Measurements from ENCODE around the gene PARK7. TPM values are rescaled to one million over a fixed set of nuclear protein-coding genes. Genes with fewer than 3 reads are reported as not detected.

PARK7 gene
- total RNA-seq, 4 donors from 2014 or later, result 161 to 216 (median 191) TPM

DNA sequence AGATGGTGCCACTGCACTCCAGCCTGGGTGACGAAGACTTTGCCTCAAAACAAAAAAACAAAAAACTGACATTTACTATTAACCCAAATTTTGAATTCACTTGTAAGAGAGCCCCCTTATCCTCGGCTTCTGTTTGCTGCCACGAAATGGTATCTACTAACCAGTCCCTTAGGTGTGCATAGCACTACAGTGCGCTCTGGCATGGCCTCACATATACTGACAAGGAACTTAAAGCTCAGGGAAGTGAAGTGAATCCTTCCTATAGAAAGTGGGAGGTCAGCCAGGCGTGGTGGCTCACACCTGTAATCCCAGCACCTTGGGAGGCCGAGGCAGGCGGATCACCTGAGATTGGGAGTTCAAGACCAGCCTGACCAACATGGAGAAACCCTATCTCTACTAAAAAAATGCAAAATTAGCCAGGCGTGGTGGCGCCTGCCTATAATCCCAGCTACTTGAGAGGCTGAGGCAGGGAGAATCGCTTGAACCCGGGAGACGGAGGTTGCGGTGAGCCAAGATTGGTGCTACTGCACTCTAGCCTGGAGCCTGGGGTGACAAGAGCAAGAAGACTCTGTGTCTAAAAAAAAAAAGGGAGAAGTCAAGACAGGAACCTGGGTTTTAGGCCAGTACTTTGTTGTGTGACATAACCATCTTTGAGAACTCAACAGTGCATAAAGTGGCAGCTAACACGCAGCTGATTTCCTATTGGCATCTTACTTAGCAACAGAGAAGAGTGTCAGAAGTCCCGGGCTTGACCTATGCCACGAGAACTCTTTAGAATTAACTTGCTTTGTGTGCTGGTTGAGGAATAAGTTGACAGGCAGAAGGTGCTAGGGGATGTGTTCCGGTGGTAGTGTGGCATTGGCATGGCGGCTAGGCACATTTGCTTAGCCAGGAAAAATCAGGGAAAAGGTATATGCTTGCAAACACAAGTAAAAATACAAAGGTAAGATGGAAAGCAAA, 47.8 kb downstream of the PARK7 start:
- no peak for DNase-seq (ENCODE audit: low spot score in 2 of 2)
- Histone ChIP-seq H3K27me3 (no peaks in the 10 kb centered on the region), H3K4me1 (peaks cover 0 to 24% (median 8%) of the 10 kb centered on the region in 4 donors), H3K36me3 (peaks cover 0 to 50% (median 0%) of the 10 kb centered on the region in 3 donors), H3K27ac (no peak overlapping the region), H3K9me3 (no peaks in the 10 kb centered on the region), H3K4me3 (no peak overlapping the region)
- 93 to 94% methylated on average over 18 of the region's 18 CpGs for WGBS, 2 donors
- TF ChIP-seq POLR2A (IDR thresholded peaks at IDR 0.05) (no peak), EP300 (IDR thresholded peaks at IDR 0.05) (no peak)
- TF ChIP-seq, protein P1, sequence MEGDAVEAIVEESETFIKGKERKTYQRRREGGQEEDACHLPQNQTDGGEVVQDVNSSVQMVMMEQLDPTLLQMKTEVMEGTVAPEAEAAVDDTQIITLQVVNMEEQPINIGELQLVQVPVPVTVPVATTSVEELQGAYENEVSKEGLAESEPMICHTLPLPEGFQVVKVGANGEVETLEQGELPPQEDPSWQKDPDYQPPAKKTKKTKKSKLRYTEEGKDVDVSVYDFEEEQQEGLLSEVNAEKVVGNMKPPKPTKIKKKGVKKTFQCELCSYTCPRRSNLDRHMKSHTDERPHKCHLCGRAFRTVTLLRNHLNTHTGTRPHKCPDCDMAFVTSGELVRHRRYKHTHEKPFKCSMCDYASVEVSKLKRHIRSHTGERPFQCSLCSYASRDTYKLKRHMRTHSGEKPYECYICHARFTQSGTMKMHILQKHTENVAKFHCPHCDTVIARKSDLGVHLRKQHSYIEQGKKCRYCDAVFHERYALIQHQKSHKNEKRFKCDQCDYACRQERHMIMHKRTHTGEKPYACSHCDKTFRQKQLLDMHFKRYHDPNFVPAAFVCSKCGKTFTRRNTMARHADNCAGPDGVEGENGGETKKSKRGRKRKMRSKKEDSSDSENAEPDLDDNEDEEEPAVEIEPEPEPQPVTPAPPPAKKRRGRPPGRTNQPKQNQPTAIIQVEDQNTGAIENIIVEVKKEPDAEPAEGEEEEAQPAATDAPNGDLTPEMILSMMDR (IDR thresholded peaks at IDR 0.05), result no peak

DNA sequence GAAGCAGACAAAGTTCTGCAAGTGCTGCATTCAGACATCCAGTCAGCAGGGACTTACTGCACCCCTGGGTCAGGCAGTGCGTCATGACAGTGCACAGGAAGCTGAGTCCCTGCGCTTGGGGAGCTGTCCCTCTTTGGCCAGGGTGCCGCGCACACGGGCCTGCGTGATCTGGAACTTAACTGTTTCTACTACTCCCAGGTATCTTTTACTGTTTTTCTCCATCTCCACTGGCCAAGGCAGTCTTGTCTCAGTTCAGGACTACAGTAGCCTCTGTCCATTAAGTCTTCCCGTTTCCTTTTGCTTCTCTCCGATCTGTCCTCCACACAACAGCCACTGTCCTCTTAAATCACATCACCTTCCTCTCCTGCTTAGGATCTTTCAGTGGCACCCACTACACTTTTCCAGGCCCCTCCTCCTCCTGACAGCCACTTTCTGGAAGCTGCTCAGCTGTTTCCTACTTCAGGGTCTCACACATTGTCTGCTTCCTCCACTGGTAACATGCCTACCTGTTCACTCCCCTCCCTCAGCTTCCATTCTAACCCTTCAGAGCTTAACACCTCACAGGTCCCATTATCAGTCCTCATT, 48.7 kb downstream of the PARK7 start:
- Histone ChIP-seq H3K4me1 (peaks cover 1 to 24% (median 10%) of the 10 kb centered on the region in 4 donors), H3K27ac (no peak overlapping the region), H3K27me3 (no peaks in the 10 kb centered on the region), H3K9me3 (no peaks in the 10 kb centered on the region), H3K36me3 (peaks cover 0 to 54% (median 0%) of the 10 kb centered on the region in 3 donors), H3K4me3 (no peak overlapping the region)
- TF ChIP-seq, protein P1 (IDR thresholded peaks at IDR 0.05), result no peak
- TF ChIP-seq EP300 (IDR thresholded peaks at IDR 0.05) (peak in 1 of 2 donors; percentile 21), POLR2A (IDR thresholded peaks at IDR 0.05) (no peak)
- no peak for DNase-seq (ENCODE audit: low spot score in 2 of 2)
- 78 to 82% methylated on average over 8 of the region's 8 CpGs for WGBS, 2 donors

DNA sequence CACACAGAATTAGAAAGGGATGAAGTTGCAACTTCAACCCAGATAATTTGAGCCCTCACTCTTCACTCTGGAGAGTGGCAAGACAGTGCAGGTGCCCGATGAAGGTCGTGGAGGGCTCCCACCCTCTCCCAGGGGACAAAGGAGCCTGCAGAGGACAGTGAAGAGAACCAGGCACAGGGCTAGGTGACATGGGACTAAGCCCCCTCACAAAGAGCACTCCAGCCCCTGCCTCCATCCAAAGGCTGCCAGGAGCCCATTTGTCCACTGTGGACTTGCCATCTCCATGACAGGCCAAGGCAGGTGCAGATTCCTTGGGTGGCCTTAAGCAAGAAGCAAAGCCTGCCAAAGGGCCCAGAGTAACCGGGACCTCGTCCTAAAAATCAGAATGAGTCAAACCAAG, 49.5 kb downstream of the PARK7 start:
- 81 to 90% methylated on average over 4 of the region's 4 CpGs for WGBS, 2 donors
- no peak overlapping the region for H3K27ac ChIP-seq

DNA sequence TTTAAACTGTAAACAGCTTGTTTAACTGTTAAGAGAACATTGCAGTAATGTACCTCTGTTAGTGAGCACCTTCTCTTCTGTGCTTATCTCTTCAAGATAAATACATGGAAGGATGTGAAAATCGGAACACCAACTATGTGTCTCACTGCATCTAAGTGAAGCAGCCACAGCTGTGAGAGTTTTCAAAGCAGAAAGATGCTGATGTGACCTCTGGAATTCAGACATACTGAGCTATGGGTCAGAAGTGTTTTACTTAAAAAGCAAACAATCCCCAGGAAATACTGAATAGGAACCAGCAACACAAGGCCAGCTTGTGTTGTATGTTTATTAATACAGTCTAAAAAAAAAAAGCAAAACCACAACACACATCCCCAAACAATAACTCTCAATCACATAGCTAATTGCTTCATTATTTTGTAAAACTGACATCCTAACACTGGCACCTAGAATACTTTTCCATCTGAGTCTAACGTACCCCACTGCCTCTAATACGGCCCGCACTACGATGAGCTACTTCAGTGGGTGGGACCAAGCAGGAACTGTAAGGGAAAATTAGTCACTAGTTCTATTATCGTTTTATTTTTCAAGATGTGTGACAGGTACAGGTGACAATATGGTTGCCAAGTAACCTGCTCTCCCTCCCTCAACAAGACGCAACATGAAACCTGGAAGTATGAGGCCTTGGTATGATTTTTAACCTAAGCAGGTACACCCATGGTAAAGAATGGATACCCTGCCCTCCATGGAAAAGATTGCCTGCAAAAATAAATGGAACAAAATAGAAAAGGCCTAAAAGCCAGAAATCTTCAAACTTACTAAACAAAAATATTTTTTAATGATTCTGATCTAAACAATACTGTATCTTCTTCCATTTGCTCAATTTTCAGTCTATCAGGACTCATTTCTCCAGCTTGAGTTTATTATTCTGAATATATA, 50.7 kb downstream of the PARK7 start:
- Histone ChIP-seq H3K4me1 (peaks cover 4 to 30% (median 22%) of the 10 kb centered on the region in 4 donors), H3K36me3 (peaks cover 0 to 54% (median 0%) of the 10 kb centered on the region in 3 donors), H3K4me3 (no peak overlapping the region), H3K9me3 (no peaks in the 10 kb centered on the region), H3K27ac (no peak overlapping the region), H3K27me3 (no peaks in the 10 kb centered on the region)
- no peak for DNase-seq (ENCODE audit: low spot score in 2 of 2)
- 91 to 94% methylated on average over 7 of the region's 7 CpGs for WGBS, 2 donors
- TF ChIP-seq, protein P1 (IDR thresholded peaks at IDR 0.05), result no peak
- TF ChIP-seq EP300 (IDR thresholded peaks at IDR 0.05) (no peak), POLR2A (IDR thresholded peaks at IDR 0.05) (no peak)

More for the DNA sequence above, 49.5 kb downstream of the PARK7 start:
- peaks cover 0 to 54% (median 0%) of the 10 kb centered on the region in 3 donors for H3K36me3 ChIP-seq
- no peaks in the 10 kb centered on the region for H3K27me3 ChIP-seq
- no peak for TF ChIP-seq POLR2A (IDR thresholded peaks at IDR 0.05)
- TF ChIP-seq, protein P1 (IDR thresholded peaks at IDR 0.05), result no peak
- TF ChIP-seq EP300 (IDR thresholded peaks at IDR 0.05), result no peak
- no peaks in the 10 kb centered on the region for H3K9me3 ChIP-seq
- no peak for DNase-seq (ENCODE audit: low spot score in 2 of 2)
- no peak overlapping the region for H3K4me3 ChIP-seq
- H3K4me1 ChIP-seq, result peaks cover 4 to 24% (median 15%) of the 10 kb centered on the region in 4 donors
